GM10248 (cell line): Measurements from ENCODE around the gene PCBP2.

Experiments used
- CTCF ChIA-PET: fragments of 300-600 bp; sonication (Branson Sonifier 250); formaldehyde crosslinking; extraction: SDS; loops from one replicate; lab custom pipeline; 2021; ENCODE audit warnings: antibody characterized with exemption; lab: Yijun Ruan, JAX
- POLR2A ChIA-PET: fragments of 350-650 bp; sonication (Branson Sonifier 250); formaldehyde crosslinking; extraction: SDS; loops from one replicate; lab custom pipeline; 2020; ENCODE audit warnings: antibody characterized with exemption; lab: Yijun Ruan, JAX
- DNase-seq: peaks from one replicate; pipeline ENCODE4 v3.0.0; 2012; ENCODE audit errors: extremely low spot score
- CTCF ChIP-seq: IDR thresholded peaks from 2 replicates; pipeline ENCODE4 v1.5.1; 2012; ENCODE audit warnings: mild to moderate bottlenecking, low read depth; ENCODE audit errors: extremely low read depth, missing control alignments, control extremely low read depth

The PCBP2 gene

GRCh38 chr12:53472056-53472582 is 20.2 kb downstream of the PCBP2 start:
- TF ChIP-seq CTCF: no peak
- ChIA-PET CTCF (interaction anchor here (1.0 to 4.3 kb wide), 5 partner anchors 10 to 127 kb away, joined by 4 to 20 read pairs (median 5); no protein-coding TSS in a partner anchor), POLR2A (interaction anchor here (0.7 to 1.0 kb wide), 2 partner anchors 15 to 227 kb away, joined by 6 to 8 read pairs; no protein-coding TSS in a partner anchor)
- no peak for DNase-seq

- no peak for TF ChIP-seq CTCF
- CTCF ChIA-PET: interaction anchor here (0.6 to 4.3 kb wide), 9 partner anchors 8 to 261 kb away, joined by 3 to 22 read pairs (median 4); partner anchors contain the start of gene TARBP2
- POLR2A ChIA-PET: interaction anchor here (1.3 to 1.6 kb wide), 3 partner anchors 10 to 27 kb away, joined by 3 to 8 read pairs (median 3); partner anchors contain the start of gene TARBP2
- no peak for DNase-seq
Measured at GRCh38 chr12:53474077-53474476, 22.2 kb downstream of the PCBP2 start.

GRCh38 chr12:53474819-53475218 is 22.9 kb downstream of the PCBP2 start:
- ChIA-PET CTCF (interaction anchor here (1.0 to 4.3 kb wide), 14 partner anchors 8 to 154 kb away, joined by 3 to 22 read pairs (median 4); partner anchors contain the start of gene AAAS), POLR2A (interaction anchor here (0.5 to 1.6 kb wide), 5 partner anchors 16 to 26 kb away, joined by 3 to 12 read pairs (median 5); partner anchors contain the start of gene TARBP2)
- no peak for TF ChIP-seq CTCF
- DNase-seq: no peak

- TF ChIP-seq CTCF: no peak
- POLR2A ChIA-PET: interaction anchor here (0.5 to 1.7 kb wide), 5 partner anchors 9 to 577 kb away, joined by 3 to 9 read pairs (median 3); partner anchors contain the start of gene HOXC4
- DNase-seq: no peak
- CTCF ChIA-PET: interaction anchor here (0.6 to 3.9 kb wide), 18 partner anchors 9 to 155 kb away, joined by 3 to 22 read pairs (median 7); partner anchors contain the start of gene AAAS
Measured at GRCh38 chr12:53476769-53477209, 24.9 kb downstream of the PCBP2 start.

- no peak for TF ChIP-seq CTCF
- ChIA-PET POLR2A (interaction anchor here (0.6 to 1.7 kb wide), 4 partner anchors 10 to 276 kb away, joined by 3 to 8 read pairs (median 4); no protein-coding TSS in a partner anchor), CTCF (interaction anchor here (0.8 to 3.8 kb wide), 6 partner anchors 10 to 158 kb away, joined by 3 to 18 read pairs (median 5); partner anchors contain the start of gene AAAS)
- DNase-seq: no peak
Measured at GRCh38 chr12:53478865-53479264, 27.0 kb downstream of the PCBP2 start.

GRCh38 chr12:53479331-53479730 is 27.4 kb downstream of the PCBP2 start:
- CTCF ChIA-PET: interaction anchor here (1.0 to 3.8 kb wide), 6 partner anchors 10 to 158 kb away, joined by 3 to 18 read pairs (median 5); partner anchors contain the start of gene AAAS
- no peak for TF ChIP-seq CTCF
- POLR2A ChIA-PET: interaction anchor here (0.6 to 1.7 kb wide), 3 partner anchors 9 to 277 kb away, joined by 3 to 8 read pairs (median 4); no protein-coding TSS in a partner anchor
- no peak for DNase-seq
